Esophagus squamous epithelium (tissue), 4 donors: Measurements from ENCODE around the gene AXIN2.

Experiments
- POLR2A ChIP-seq, 4 donors: fragments of 450-650 bp; IDR thresholded peaks; one replicate each; pipeline ENCODE4 v1.6.1; 2017; ENCODE audit warnings: antibody characterized with exemption in 4 of 4, mild to moderate bottlenecking in 4 of 4, moderate library complexity in 3 of 4
- TF ChIP-seq, protein P1 (sequence below), 6 experiments: fragments of 450-650 bp in 4 of 6; fragments of 200-600 bp in 2 of 6; sonication (generic) in 2 of 6; IDR thresholded peaks; one replicate each; pipeline ENCODE4 v1.5.1; 2016 to 2019; ENCODE audit warnings: antibody characterized with exemption in 6 of 6, mild to moderate bottlenecking in 4 of 6, moderate library complexity in 4 of 6

DNA sequence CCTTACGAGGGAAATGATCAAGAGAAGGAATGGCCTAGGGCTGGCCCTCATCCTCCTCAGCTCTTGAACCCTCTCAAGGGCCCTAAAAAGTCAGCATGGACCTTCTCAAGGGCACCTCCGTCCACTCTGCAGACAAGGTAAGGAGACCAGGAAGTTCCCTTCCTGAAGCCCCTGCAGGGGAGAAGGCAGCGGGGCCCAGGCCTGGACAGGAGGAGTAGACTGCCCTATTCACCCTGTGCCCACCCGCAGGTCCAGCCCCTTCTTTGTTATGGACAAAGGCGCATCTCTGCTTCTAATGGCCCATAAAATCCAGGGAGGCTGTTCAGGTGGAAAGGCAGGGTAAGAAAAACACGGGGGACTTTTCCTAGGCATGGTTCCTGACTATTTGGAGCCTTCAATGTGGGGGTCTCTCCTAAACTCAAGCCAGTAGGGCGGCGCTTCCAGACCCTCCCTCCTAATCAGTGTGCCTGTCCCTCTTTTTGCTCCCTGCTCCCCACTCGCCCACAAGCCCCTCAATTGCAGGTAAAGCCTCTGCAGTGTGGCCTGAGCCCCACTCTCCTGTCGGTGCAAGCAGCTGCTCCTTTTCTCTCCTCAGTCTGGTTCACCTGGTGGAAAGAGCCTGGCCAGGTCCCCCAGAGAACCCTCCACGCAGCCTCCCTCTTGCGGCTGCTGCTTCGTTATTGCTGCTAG lies 28.2 kb downstream of the AXIN2 start:
- TF ChIP-seq, protein P1, sequence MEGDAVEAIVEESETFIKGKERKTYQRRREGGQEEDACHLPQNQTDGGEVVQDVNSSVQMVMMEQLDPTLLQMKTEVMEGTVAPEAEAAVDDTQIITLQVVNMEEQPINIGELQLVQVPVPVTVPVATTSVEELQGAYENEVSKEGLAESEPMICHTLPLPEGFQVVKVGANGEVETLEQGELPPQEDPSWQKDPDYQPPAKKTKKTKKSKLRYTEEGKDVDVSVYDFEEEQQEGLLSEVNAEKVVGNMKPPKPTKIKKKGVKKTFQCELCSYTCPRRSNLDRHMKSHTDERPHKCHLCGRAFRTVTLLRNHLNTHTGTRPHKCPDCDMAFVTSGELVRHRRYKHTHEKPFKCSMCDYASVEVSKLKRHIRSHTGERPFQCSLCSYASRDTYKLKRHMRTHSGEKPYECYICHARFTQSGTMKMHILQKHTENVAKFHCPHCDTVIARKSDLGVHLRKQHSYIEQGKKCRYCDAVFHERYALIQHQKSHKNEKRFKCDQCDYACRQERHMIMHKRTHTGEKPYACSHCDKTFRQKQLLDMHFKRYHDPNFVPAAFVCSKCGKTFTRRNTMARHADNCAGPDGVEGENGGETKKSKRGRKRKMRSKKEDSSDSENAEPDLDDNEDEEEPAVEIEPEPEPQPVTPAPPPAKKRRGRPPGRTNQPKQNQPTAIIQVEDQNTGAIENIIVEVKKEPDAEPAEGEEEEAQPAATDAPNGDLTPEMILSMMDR (IDR thresholded peaks at IDR 0.05) = no peak
- TF ChIP-seq POLR2A (IDR thresholded peaks at IDR 0.05) = no peak
